Measurements from ENCODE around the gene CELSR1. TPM values are rescaled to one million over a fixed set of nuclear protein-coding genes. Genes with fewer than 3 reads are reported as not detected.
A peak's percentile ranks its signal among the peaks of the same experiment; 100 is the strongest.

Gene CELSR1
- total and polyA plus RNA-seq, 10 donors = 4.3 to 13.1 (median 8.4) TPM

- Histone ChIP-seq H3K4me3 (no peak overlapping the region), H3K27ac (peak overlapping the region in 3 of 8 donors; percentile 76 to 91 (median 80)), H3K9me3 (no peaks in the 10 kb centered on the region), H3K36me3 (no peaks in the 10 kb centered on the region), H3K4me1 (peaks cover 13 to 92% (median 52%) of the 10 kb centered on the region in 6 donors), H3K27me3 (replicated peaks in 1 of 7) (no peaks in the 10 kb centered on the region)
- peak; percentile 74 for DNase-seq
- intact Hi-C loops (cut with DNase I; ENCODE audit: low total_unique reads) = no loop called here
- TF ChIP-seq POLR2AphosphoS5 (IDR thresholded peaks at IDR 0.05) = no peak
- TF ChIP-seq POLR2A (IDR thresholded peaks at IDR 0.05) = no peak
- TF ChIP-seq CTCF (IDR thresholded peaks at IDR 0.05 in 8 of 11, conservative IDR thresholded peaks at IDR 0.05 in 3 of 11) = no peak
- 69 to 93% (median 88%) methylated on average over 5 to 12 of the region's 12 CpGs for WGBS, 5 donors
Measured at GRCh38 chr22:46586123-46586519, 48.7 kb upstream of the CELSR1 start.

GRCh38 chr22:46585340-46586122 lies 48.1 kb upstream of the CELSR1 start:
- H3K36me3 ChIP-seq = no peaks in the 10 kb centered on the region
- H3K4me1 ChIP-seq = peaks cover 13 to 92% (median 56%) of the 10 kb centered on the region in 6 donors
- intact Hi-C loops (cut with DNase I; ENCODE audit: low total_unique reads) = no loop called here
- 93 to 98% (median 97%) methylated on average over 17 to 19 of the region's 19 CpGs for WGBS, 5 donors
- H3K9me3 ChIP-seq = no peaks in the 10 kb centered on the region
- no peak overlapping the region for H3K4me3 ChIP-seq
- peak overlapping the region in 1 of 8 donors; percentile 80 for H3K27ac ChIP-seq
- H3K27me3 ChIP-seq (replicated peaks in 1 of 7) = no peaks in the 10 kb centered on the region
- TF ChIP-seq CTCF (IDR thresholded peaks at IDR 0.05 in 8 of 11, conservative IDR thresholded peaks at IDR 0.05 in 3 of 11) (no peak), POLR2A (IDR thresholded peaks at IDR 0.05) (no peak), POLR2AphosphoS5 (IDR thresholded peaks at IDR 0.05) (no peak)
- DNase-seq = no peak

GRCh38 chr22:46584081-46584921 lies 46.9 kb upstream of the CELSR1 start:
- intact Hi-C loops (cut with DNase I; ENCODE audit: low total_unique reads) = no loop called here
- H3K4me1 ChIP-seq = peaks cover 13 to 92% (median 59%) of the 10 kb centered on the region in 6 donors

More at GRCh38 chr22:46584081-46584921, 46.9 kb upstream of the CELSR1 start:
- no peaks in the 10 kb centered on the region for H3K27me3 ChIP-seq (replicated peaks in 1 of 7)
- DNase-seq = peak; percentile 73
- H3K4me3 ChIP-seq = no peak overlapping the region
- no peaks in the 10 kb centered on the region for H3K36me3 ChIP-seq
- WGBS, 5 donors = 82 to 92% (median 84%) methylated on average over 41 to 43 of the region's 43 CpGs
- H3K9me3 ChIP-seq = no peaks in the 10 kb centered on the region
- H3K27ac ChIP-seq = no peak overlapping the region
- TF ChIP-seq CTCF (IDR thresholded peaks at IDR 0.05 in 8 of 11, conservative IDR thresholded peaks at IDR 0.05 in 3 of 11) (no peak), POLR2AphosphoS5 (IDR thresholded peaks at IDR 0.05) (no peak), POLR2A (IDR thresholded peaks at IDR 0.05) (no peak)

All from spleen (tissue), 11 donors.